ENCODE results near the gene UNG.
"Not testable (repeated sequence)": the region's sequence is repeated elsewhere in the genome, so short reads cannot be mapped to it uniquely, and the experiment has no call there.

Gene UNG

DNA sequence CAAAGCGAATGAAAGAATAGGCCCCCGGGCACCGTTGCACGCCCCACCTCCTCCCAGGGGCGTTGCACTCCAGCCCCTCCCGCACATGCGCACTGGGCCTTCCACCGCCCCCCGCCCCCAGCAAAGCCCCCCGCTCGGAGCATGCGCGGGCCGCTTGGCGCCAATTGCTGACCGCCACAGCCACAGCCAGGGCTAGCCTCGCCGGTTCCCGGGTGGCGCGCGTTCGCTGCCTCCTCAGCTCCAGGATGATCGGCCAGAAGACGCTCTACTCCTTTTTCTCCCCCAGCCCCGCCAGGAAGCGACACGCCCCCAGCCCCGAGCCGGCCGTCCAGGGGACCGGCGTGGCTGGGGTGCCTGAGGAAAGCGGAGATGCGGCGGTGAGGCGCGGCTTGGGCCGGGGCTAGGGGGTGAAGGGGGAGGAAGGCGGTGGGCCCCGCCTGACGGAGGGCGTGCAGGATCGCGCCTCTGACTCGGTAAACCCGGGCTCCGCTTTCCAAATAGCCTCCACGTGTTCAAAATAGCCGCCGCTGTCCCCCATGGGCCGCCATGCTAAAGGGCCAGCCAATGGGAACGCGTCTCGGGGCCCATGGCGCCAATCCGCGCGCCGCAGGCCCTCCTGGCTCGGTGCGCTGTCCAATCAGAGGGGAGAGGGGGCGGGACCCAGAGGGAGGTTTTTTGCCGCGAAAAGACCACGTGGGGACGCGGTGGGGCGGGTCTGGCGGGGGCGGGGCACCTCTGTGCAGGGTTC lies at the start of gene UNG:
Gene UNG (plus strand): TSS at position 163 of the 748 bp plus-strand sequence. CDS start 83 bp downstream, at position 246.
- DNase-seq: peak; percentile 91

DNA sequence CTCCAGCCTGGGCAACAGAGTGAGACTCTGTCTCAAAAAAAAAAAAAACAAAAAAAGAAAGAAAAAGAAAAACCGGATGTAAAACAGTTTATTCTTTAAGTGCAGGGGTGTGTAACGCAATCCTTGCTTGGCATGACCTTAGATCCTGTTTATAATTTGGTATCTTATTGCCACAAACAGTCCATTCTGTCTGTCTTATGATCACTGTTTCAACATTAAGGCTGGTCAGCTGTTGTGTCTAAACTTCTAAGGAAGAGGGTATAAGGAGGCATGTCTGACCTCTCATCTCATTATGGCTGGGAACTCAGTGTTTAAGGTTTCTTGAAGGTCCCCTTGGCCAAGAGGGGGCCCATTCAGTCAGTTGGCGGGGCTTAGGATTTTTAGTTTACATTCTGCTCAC lies 48.7 kb upstream of the UNG start:
- DNase-seq: not testable (repeated sequence)

- peak; percentile 2 for DNase-seq
Observed at GRCh38 chr12:109049794-109050193, 47.6 kb upstream of the UNG start.

DNA sequence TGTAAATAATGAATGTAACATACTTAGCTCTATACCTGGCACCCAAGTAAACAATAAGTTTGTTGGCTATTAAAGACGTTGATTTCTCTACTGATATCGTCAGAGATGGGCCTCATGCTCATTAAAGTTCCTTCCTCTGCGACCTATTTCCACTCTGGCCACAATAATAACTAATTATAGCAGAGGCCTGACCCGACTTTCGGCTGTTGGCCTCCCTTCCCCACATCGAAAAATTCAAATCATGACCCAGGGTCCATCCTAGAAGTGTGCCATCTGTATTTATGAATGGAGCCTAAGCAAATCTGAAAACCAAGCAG lies 45.3 kb upstream of the UNG start:
- no peak for DNase-seq

- DNase-seq: peak; percentile 75
Observed at GRCh38 chr12:109052414-109053323, 44.7 kb upstream of the UNG start, which contains the start of gene USP30. Gene USP30, plus strand, starts transcription at chr12:109052576. Its CDS starts 103 bp downstream, at chr12:109052679.

DNA sequence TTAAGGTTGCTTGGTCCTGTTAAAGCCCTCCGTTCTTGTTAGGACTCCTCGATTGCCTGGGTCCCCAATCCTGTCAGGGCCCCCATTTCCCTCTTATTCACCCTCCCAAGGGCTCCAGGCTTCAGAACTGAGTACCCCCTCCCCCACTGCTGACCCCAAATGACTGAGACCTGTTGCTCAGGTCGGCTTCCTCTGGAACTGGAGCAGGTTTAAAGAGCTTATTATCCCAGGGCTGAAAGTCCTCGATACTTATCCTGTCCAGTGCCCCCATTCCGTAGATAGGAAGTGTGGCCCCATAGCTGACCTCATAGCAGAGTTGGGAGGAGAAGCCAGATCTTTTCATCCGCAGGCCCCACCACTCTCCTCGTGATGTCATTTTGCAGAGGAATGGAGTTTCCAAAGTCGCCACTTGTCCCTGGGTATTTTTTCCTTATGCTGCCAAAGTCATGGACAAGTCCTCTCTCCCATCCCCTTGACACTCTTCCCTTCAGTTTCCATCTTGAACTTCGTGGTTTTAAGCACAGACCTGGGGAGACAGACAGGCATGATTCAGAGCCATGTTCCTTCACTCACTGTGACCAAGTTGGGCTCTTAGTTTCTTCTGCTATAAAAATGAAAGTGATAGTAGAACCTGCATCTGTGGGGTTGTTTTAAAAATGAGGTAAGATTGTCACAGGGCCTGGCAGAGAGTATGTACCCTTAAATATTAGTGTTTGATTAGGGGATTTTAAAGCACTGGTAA lies 43.8 kb upstream of the UNG start:
- DNase-seq: peak; percentile 30

DNA sequence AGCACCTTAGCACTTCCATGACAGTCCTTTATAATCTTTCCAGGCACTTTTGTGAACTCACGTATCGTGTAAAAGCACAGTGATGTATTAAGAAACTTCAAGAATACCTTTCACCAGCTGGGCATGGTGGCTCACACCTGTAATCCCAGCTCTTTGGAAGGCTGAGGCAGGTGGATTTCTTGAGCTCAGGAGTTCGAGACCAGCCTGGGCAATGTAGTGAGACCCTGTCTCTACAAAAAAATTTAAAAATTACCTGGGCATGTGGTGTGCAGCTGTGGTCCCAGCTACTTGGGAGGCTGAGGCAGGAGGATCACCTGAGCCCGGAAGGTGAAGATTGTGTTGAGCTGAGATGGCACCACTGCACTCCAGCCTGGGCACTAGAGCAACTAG lies 43.3 kb upstream of the UNG start:
- DNase-seq: not testable (repeated sequence)

DNA sequence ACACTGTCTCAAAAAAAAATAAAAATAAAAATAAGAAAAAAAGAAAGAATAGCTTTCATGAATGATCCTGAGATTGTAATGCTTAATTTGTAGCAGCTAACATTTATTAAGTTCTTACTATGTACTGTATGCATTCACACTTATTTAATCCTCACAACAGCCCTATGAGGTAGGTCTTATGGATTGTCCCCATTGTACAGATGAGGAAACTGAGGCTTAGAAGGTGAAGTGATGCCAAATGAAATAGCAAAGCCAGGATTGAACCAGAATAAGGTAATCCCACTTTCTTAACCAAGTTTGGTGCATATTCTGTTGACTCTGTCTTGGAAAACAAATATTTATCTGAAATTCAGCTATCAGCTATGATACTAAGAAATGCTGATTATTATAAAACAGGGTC lies 42.9 kb upstream of the UNG start:
- DNase-seq: no peak

DNA sequence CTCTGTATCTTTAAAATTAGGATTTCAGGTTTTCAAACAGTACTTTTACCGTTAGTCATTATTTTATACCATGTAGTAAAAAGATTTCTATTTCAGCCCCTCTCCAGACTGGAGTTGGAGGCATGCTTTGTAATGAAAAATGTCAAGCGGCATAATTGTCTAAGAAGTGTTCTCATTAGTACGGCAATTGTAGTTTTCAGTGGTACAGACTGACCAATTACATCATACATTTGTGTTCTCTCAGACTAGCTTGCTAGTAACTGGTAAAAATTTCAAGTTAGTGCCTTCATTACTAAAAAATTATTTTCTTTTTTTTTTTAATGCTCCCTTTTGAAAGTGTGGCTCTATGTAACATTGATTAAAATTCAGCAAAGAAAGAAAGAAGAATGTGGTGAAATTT lies 40.5 kb upstream of the UNG start:
- DNase-seq: no peak

DNA sequence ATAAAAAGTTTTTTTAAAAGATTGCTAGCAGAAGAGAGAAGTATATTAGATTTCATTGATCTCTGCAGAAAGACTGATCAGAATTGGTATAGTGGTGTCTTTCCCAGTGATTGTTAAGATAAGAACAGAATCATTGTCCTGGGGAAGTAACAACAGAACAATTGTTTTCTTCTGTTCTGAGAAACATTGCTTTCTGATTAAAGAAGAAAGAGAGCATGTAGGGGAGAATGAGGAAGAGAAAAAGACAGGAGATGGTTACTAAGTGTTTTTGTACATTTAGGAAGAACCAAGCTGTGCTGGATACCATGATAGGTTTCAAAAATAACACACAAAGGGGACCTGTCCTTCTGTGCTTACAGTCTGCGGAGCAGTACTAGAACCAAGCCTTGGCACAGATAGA lies 40.0 kb upstream of the UNG start:
- DNase-seq: no peak

DNA sequence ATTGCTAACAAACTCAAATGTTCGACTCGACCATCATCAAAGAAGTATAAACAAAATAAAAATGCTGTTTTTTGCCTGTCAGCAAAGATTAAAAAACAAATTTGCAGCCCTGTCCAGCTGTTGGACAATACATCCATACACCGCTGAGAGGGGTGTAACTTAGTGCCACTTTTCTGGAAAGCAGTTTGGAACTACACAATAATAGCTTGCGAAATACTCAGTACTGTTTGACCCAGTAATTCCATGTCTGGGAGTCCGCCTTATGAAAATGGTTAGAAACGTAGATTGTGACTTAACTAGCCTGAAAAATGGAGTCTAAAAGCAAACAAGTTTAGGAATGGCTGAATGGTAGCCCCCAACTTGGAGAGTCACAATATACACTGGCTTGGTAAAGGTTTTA lies 38.6 kb upstream of the UNG start:
- no peak for DNase-seq

GRCh38 chr12:109064143-109064542 lies 33.3 kb upstream of the UNG start:
- DNase-seq: no peak

- no peak for DNase-seq
Observed at GRCh38 chr12:109065154-109065852, 32.1 kb upstream of the UNG start.

DNA sequence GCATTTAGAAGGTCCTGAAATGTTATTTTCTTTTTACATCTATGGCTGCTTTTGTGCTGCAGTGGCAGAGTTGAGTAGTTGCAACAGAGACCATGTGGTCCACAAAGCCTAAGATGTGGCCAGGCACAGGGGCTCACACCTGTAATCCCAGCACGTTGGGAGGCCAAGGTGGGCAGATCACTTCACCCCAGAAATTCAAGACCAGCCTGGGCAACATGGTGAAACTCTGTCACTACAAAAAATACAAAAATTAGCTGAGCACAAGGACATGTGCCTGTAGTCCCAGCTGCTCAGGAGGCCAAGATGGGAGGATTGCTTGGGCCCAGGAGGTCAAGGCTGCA lies 31.6 kb upstream of the UNG start:
- no peak for DNase-seq

DNA sequence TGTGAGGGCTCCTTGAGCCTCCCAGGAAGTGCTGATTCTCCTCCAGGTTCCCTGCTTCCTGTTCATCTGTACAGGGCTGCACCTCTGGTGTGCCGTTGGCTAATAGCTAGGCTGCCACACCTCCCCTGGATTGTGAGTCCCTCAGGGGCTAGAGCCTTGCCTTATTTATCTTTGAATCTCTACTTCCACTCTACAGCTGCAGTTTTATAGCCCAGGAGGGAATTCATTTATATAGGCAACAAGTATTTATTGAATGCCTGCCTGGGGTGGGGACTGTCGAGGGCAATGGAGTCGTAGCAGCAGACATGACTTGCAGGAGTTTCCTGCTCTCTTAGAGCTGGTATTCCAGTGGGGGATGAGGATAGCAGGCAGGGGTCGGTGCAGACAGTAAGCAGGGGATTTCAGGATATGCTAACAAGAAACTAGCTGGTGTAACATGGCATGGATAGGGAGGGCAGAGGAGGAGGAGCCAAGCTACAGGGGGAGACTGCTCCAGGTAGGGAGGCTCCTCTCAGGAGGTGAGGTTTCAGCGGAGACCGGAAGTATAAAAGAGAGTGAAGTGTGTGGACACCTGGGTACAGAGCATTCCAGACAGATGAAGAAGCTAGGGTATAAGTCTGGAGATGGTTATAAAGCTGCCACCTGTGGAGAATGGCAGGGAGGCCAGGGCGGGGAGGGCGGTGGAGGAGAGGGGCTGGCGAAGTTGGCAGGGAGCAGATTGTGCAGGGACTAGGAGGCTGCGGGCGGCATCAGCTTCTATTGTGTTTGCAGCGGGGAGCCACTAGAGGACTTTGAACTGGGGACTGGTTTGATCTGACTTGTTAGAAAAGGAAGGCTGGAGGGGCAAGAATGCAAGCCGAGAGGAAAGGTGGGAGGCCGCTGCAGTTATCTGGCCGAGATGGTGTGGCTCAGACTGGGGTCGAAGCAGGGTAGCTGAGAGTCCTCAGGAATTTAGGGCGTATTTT lies 27.8 kb upstream of the UNG start:
- no peak for DNase-seq

- DNase-seq: no peak
Observed at GRCh38 chr12:109074866-109075265, 22.5 kb upstream of the UNG start.

- DNase-seq: no peak
Observed at GRCh38 chr12:109082751-109083150, 14.6 kb upstream of the UNG start.

DNA sequence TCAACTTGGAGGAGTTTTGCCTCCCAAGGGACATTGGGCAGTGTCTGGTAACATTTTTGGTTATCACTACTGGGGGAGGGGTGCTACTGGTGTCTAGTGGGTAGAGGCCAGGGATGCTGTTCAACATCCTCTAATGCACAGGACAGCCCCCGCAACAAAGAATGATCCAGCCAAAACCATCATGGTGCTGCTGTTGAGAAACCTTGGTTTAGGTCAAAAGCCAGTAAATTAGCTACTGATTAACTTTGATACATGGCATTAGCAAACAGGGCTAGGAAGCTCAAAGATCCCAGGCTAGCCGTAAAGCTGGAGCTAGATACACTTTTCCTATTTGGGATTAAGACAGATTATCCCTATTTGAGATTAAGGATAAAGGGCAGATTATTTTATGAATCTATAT lies 13.0 kb upstream of the UNG start:
- no peak for DNase-seq

DNA sequence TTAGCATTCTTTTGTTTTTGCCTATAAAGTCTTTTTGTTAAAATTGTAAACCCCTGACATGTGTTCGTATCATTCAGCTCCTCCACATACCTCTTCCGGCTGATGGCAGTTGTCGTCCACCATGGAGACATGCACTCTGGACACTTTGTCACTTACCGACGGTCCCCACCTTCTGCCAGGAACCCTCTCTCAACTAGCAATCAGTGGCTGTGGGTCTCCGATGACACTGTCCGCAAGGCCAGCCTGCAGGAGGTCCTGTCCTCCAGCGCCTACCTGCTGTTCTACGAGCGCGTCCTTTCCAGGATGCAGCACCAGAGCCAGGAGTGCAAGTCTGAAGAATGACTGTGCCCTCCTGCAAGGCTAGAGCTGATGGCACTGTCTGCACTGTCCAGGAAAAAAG lies 11.8 kb upstream of the UNG start:
- no peak for DNase-seq

- DNase-seq: no peak
Observed at GRCh38 chr12:109087250-109087649, 10.1 kb upstream of the UNG start.

GRCh38 chr12:109088818-109089217 lies 8.6 kb upstream of the UNG start:
- DNase-seq: no peak

DNA sequence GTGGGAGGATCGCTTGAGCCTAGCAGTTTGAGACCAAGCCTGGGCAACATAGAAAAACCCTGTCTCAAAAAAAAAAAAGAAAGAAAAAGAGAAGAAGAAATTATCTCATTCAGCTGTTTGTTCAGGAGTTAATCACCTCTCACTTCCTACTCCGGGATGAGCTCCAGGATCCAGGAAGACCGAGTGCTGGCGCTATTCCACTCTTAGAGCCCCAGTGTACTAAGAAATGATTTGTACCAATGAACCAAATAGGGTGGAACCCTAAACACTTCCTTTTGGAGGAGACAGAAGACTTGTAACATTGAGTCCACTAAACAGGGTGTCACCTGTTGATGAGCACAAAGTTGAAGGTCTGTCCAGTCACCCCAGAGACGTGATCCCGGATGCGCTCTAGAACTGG lies 7.7 kb upstream of the UNG start:
- no peak for DNase-seq
